Right ventricle myocardium inferior (tissue), 1 donor: ENCODE measurements around the gene ALDH3B1. TPM values are rescaled to one million over a fixed set of nuclear protein-coding genes. Genes with fewer than 3 reads are reported as not detected.
A peak's percentile ranks its signal among the peaks of the same experiment; 100 is the strongest.

Experiments
- ATAC-seq: fragments of 200-7000 bp; cut with Tn5 transposase; one replicate; pipeline ENCODE4 v1.9.1; 2020; ENCODE audit warnings: mild to moderate bottlenecking, moderate library complexity
- DNase-seq: peaks from one replicate; pipeline ENCODE4 v3.0.0; 2021; ENCODE audit errors: missing footprints
- intact Hi-C: fragments of 100-400 bp; cut with DNase I; formaldehyde crosslinking; loops from one replicate; pipeline ENCODE4 v1.11.0; 2022
- total RNA-seq: library from RNA; stranded (reverse); fragmentation: NEBNext Ultra II Directional; extraction: Animal tissue kit (Norgen Biotek cat#: 25700); gene quantifications from one replicate; pipeline ENCODE4 v1.2.1, GENCODE V29; 2021
- donor health status: DM: no; HTN: yes; CAD: no; lungs with severe emphysema.

The ALDH3B1 gene
- total RNA-seq, 1 donor from 2014 or later = 3.5 TPM

GRCh38 chr11:68021167-68021787, 11.2 kb downstream of the ALDH3B1 start:
- ATAC-seq (peak; percentile 28), DNase-seq (no peak)
- intact Hi-C loops = no loop called here

DNA sequence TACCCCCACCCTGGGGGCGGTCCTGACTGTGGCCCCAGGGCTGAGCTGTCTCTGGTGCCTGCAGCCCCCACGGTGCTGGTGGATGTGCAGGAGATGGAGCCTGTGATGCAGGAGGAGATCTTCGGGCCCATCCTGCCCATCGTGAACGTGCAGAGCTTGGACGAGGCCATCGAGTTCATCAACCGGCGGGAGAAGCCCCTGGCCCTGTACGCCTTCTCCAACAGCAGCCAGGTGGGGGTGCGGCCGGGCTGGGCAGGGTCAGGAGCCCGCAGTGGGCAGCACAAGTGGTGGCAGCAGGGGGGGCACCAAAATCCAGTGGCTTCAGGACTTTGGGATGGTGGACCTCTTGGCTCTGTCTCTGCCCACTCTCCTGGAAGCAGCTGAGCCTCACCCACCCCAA, 12.4 kb downstream of the ALDH3B1 start:
- ATAC-seq = no peak
- intact Hi-C loops = no loop called here

DNA sequence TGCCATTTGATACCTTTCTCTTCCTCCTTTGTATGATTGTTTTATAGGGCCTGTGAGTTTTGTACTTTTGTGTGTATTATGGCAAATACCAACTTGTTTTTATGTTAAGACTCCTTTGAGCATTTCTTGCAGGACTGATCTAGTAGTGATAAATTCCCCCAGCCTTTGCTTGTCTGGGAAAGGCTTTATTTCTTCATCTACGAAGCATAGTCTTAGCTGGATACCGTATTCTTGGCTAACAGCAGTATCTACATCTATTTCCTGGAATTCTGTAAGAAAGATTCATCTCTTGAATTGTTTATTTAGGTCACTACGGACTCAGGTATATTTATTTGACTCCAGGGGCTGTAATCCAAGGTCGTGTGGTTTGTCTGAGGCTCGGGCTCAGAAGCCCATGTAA, 14.4 kb downstream of the ALDH3B1 start:
- intact Hi-C loops = no loop called here
- ATAC-seq = no peak
- no peak for DNase-seq

More for the DNA sequence above, 12.4 kb downstream of the ALDH3B1 start:
- DNase-seq = no peak

GRCh38 chr11:68025047-68025446, 14.9 kb downstream of the ALDH3B1 start:
- intact Hi-C loops = no loop called here
- ATAC-seq (no peak), DNase-seq (no peak)

GRCh38 chr11:68026391-68027105, 16.4 kb downstream of the ALDH3B1 start:
- no peak for ATAC-seq
- intact Hi-C loops = no loop called here
- no peak for DNase-seq

DNA sequence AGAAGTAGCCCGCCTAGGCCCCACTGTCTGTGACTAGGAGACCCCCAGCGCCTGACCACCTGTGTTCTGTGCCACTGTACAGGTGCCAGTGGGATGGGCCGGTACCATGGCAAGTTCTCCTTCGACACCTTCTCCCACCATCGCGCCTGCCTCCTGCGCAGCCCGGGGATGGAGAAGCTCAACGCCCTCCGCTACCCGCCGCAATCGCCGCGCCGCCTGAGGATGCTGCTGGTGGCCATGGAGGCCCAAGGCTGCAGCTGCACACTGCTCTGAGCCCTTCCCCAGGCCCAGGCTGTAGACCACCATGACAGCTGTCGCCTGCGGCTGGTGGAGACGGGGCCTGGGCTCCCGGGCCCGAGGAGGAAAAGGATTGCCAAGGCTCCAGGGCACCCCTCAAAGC, 17.5 kb downstream of the ALDH3B1 start:
- intact Hi-C loops = no loop called here
- DNase-seq = no peak
- no peak for ATAC-seq

DNA sequence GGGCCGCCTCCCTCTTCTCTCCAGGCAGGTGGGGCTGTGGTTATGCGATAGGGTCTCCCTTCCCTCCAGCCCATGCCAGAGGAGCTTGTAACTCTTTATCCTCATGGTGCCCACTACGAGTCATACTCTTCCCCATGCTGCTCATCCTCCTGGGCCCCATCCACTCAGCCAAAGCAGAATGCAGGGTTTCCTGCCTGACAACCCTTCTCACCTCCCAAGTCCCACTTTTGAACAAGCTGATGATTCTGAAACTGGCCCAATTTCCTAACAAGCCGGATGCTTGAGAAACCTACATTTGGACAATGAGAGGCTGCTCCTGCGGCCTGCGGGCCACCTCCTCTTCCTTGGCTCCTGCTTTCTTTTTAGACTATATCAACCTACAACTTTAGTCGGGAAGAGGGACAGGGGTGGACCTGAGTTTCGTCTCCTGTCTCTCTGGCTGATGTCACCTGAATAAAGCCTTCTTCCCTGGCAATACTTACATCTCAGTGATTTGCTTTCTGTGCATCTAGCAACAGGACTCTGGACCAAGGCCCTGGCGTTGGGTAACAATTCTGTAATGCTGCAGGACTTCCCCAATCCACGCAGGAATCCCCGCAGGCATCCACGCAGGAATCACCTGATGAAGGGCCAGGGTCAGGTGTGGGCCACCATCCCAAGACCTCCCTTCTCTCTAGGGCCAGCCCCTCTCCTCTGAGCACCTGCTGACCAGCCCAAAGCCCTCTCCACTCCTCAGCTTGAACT, 18.8 kb downstream of the ALDH3B1 start:
- no peak for DNase-seq
- ATAC-seq = no peak
- intact Hi-C loops = no loop called here

DNA sequence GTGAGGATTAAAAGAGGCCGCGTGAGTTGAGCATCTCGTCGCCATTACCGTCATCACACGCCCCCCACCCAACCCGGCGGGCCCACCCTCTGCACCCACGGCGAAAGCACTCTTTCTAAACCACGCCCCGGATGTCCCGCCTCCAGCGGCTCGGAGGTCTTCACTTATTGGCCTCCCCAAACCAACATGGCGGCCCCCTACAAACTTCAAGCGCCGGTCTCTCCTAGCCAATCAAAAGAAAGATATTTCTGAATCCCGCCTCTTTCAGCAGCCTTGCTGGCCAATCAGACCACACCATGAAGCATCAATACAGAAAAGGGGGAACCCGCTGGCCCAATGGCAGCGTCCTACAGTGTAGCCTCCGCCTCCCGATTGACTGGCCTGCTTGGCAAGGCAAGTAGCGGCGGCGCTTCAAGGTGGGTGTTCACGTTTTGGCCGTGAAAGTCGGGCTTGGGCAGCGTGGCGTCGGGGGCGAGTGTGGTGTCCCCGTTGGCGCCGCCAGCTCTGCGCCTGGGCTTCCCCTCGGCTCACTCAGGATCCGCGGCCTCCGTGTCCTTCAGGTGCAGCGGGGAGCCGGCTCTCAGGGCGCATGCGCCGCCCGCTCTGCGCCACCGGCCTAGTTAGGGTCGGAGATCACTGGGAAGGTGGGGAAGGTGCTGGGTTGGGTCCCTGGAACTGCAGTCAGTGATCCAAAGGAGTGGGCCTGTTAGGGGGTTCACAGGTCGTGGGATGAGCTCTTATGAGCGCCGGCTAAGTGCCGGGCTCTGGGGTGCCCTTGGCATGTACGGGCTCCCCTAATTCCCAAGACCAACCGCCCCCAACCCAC, 20.4 kb downstream of the ALDH3B1 start, which contains the start of gene NDUFS8:
Gene NDUFS8 (plus strand): TSS at position 364 of the 826 bp plus-strand sequence. CDS start 1,471 bp downstream, outside the sequence.
- ATAC-seq (peak; percentile 94), DNase-seq (peak; percentile 98)
- intact Hi-C loops = loop anchor here (5.0 kb wide), 1 partner anchor 92 kb away; the partner anchor contains the start of gene CHKA

DNA sequence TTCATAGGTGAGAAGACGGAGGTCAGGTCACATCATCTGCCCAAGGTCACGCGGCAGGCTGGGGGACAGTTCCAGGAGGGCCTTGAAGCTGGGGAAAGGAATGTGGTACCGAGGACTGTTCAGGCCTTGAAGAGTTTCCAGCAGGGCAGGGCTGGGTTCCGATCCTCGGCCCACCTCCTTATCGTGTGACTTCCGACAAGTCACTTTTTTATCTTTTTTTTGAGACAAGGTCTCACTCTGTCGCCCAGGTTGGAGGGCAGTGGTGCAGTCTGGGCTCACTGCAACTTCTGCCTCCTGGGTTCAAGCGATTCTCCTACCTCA, 21.0 kb downstream of the ALDH3B1 start:
- intact Hi-C loops = loop anchor here (5.0 kb wide), 1 partner anchor 91 kb away; the partner anchor contains the start of gene CHKA
- no peak for ATAC-seq
- DNase-seq = no peak

DNA sequence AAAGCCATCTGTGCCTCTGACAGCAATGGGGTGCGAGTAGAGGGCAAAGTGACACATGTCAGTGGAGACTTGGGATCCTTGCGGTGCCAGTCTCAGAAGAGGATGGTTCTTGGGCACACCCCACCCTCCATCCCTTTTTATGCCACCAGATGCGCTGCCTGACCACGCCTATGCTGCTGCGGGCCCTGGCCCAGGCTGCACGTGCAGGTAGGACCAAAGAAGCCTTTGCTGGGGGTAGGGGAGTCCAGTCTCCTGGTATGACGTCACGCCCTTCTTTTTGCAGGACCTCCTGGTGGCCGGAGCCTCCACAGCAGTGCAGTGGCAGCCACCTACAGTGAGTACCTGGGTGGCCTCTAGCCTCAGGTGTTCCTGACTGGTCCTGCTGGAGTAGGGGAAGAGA, 21.9 kb downstream of the ALDH3B1 start:
- no peak for ATAC-seq
- DNase-seq = no peak
- intact Hi-C loops = loop anchor here (5.0 kb wide), 1 partner anchor 90 kb away; the partner anchor contains the start of gene CHKA

GRCh38 chr11:68032997-68033707, 23.0 kb downstream of the ALDH3B1 start:
- DNase-seq (no peak), ATAC-seq (no peak)
- intact Hi-C loops = loop anchor here (5.0 kb wide), 1 partner anchor 89 kb away; the partner anchor contains the start of gene CHKA

DNA sequence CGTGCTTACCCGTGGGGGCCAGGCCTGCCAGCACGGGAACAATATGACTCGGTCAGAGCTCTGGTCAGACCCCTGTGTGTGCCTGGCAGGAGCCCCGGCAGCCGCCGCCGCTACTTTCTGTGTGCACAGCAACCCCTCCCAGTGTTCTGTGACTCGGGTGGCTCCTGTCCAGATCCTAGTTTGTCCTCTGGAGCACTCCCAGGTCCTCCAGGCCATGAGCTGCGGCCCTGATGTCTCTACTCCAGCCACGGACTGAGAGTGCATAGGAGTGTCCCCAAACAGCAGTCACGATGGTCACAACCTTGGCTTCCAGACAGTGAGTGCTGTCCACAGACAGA, 23.6 kb downstream of the ALDH3B1 start:
- peak; percentile 77 for DNase-seq
- peak; percentile 42 for ATAC-seq
- intact Hi-C loops = loop anchor here (5.0 kb wide), 1 partner anchor 89 kb away; the partner anchor contains the start of gene CHKA

DNA sequence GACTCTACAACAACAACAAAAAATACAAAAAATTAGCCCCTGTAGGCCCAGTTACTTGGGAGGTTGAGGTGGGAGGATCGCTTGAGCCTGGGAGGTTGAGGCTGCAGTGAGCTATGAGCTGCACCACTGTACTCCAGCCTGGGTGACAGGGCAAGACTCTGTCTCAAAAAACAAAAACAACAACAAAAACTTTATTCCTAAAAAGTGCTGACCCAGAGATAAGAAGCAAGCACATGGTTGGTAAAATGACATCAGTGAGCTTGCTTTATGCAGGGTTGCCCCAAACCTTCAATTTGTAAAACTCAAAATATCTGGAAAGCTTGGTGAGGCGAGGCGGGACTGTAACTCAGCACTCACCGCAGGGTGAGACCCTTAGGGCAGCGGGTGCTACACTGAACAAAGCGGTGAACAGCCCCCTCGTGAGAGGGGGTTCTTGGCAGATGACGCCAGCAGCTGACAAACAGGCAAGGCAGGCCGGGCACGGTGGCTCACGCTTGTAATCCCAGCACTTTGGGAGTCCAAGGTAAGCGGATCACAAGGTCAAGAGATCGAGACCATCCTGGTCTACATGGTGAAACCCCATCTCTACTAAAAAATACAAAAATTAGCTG, 25.2 kb downstream of the ALDH3B1 start:
- intact Hi-C loops = no loop called here
- DNase-seq = peak; percentile 46

GRCh38 chr11:68036141-68036716, 26.1 kb downstream of the ALDH3B1 start:
- intact Hi-C loops = no loop called here
- DNase-seq = peak; percentile 81
- ATAC-seq = no peak

More for the DNA sequence above, 25.2 kb downstream of the ALDH3B1 start:
- no peak for ATAC-seq

DNA sequence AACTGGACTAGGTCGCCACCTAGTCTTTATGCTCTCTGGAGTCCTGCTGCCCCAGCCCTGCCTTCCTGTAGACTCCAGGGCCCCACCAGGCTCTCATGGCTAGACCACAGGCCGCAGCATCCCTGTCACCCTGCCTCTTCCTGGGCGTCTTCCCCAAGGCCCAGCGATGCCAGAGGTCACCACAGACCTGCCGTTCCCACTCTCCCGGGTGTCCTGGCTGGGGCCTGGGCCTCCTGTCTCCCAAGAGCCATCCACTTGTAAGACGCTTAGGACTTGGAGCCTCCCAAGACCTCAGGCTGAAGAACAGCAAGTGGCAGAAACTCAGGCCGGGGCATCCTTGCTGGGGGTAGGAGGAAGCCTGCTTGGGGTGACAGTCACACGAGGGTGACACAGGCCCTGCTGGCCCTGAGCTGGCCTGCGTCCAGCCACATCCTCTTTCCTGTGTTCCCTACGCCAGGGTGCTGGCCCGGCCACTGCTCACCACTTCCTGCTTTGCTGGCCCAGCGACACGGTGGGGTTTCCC, 26.7 kb downstream of the ALDH3B1 start:
- ATAC-seq (no peak), DNase-seq (peak; percentile 91)
- intact Hi-C loops = no loop called here

- no peak for ATAC-seq
- no peak for DNase-seq
- intact Hi-C loops = no loop called here
Measured at GRCh38 chr11:68037411-68038225, 27.5 kb downstream of the ALDH3B1 start.
